ENCODE data around the gene UBC. TPM values are rescaled to one million over a fixed set of nuclear protein-coding genes. Genes with fewer than 3 reads are reported as not detected.

Gene UBC
- total RNA-seq, 4 donors from 2014 or later: 930 to 1,581 (median 1,433) TPM

DNA sequence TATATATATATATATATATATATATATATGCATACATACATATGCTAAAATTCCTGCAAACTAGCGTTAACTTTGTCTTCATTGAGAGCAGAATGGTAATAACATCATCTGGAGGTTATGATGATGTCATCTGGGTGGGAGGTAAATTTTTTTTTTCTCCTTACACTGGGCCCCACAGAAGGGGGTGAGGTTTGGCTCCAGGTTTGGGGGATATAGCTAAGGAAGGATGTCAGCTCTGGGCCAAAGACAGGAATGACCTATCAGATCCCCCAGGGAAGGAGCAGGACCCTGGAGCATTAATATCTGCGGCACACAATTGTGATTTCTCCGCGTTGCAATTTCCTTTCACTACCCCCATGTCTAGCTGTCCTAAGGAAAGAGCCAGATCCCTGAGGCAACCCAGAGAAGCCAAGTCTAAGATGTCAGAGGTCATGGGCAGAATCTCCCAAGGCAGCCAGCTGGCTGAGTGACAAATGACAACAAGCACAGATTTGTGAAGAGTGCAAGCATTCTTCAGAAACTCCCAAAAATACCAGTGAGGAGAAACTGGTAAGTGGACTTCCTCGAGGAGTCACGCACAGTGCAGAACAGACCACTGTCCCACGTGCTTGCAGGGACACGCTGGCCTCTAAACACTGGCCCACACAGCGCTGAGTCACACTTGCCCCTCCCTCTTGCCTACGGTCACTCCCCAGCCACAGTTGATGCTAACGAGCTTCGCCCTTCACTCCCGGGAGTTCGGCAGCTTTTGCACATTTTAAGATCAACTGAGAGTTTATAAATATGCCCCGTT is 9.9 kb downstream of the UBC start:
- TF ChIP-seq, protein P1, sequence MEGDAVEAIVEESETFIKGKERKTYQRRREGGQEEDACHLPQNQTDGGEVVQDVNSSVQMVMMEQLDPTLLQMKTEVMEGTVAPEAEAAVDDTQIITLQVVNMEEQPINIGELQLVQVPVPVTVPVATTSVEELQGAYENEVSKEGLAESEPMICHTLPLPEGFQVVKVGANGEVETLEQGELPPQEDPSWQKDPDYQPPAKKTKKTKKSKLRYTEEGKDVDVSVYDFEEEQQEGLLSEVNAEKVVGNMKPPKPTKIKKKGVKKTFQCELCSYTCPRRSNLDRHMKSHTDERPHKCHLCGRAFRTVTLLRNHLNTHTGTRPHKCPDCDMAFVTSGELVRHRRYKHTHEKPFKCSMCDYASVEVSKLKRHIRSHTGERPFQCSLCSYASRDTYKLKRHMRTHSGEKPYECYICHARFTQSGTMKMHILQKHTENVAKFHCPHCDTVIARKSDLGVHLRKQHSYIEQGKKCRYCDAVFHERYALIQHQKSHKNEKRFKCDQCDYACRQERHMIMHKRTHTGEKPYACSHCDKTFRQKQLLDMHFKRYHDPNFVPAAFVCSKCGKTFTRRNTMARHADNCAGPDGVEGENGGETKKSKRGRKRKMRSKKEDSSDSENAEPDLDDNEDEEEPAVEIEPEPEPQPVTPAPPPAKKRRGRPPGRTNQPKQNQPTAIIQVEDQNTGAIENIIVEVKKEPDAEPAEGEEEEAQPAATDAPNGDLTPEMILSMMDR (IDR thresholded peaks at IDR 0.05; ENCODE audit: low read depth): no peak

GRCh38 chr12:124902916-124903315 is 11.5 kb downstream of the UBC start:
- TF ChIP-seq, protein P1 (IDR thresholded peaks at IDR 0.05; ENCODE audit: low read depth): no peak

GRCh38 chr12:124901003-124901402 is 13.4 kb downstream of the UBC start:
- TF ChIP-seq, protein P1 (IDR thresholded peaks at IDR 0.05; ENCODE audit: low read depth): no peak

DNA sequence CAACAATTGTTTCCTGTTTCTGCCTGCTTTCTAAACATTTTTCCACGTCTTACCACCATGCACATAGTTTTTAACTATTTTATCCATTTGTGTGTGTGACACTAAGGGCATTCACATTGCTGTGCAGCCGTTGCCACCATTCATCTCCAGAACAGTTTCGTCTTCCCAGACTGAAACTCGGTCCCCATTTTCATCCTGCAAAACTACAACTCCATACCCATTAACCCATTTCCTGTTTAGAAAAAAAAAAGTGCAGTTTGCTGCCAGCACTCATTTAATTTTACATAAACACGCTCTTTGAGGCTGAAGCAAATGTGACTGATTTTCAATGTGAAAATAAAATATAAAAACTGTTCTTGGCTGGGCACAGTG is 15.5 kb downstream of the UBC start:
- TF ChIP-seq, protein P1 (IDR thresholded peaks at IDR 0.05; ENCODE audit: low read depth): no peak

GRCh38 chr12:124898200-124898922 is 16.1 kb downstream of the UBC start:
- TF ChIP-seq, protein P1 (IDR thresholded peaks at IDR 0.05; ENCODE audit: low read depth): no peak

DNA sequence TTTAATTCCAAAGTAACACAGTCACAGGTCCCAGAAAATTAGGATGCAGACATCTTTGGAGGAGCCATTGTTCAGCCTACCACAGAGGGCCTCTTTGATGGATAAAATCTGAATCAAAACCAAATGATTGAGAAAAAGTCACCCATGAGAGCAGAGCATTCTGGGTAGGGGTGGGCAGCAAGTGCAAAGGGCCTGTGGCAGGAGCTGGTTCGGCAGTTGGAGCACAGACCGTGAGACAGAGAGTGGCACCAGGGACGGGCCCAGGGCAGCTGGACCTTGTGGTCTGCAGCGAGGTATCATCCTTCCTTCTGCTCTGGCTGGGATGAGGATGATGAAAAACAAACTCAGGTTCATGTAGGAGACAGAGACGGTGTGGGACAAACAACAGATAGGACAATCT is 18.0 kb downstream of the UBC start:
- TF ChIP-seq, protein P1 (IDR thresholded peaks at IDR 0.05; ENCODE audit: low read depth): no peak

DNA sequence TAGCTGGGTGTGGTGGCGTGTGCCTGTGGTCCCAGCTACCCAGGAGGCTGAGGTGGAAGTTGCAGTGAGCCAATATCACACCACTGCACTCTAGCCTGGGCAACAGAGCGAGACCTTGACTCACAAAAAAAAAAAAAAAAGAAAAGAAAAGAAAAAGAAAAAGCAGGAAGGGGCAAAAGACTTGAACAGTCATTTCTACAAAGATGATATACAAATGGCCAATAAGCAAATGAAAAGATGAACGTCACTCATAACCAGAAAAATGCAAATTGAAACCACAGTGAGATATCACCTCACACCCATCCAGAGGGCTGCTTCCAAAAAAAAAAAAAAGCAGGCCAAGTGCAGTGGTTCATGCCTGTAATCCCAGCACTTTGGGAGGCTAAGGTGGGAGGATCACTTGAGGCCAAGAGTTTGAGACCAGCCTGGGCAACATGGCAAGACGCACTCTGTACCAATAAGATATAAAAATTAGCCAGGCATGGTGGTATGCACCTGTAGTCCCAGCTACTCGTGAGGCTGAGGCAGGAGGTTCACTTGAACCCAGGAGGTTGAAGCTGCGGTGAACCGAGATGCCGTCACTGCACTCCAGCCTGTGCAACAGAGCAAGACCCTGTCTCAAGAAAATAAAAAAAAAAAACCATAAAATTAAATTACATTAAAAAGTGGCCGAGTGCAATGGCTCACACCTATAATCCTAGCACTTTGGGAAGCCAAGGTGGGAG is 20.5 kb downstream of the UBC start:
- TF ChIP-seq, protein P1 (IDR thresholded peaks at IDR 0.05; ENCODE audit: low read depth): no peak
